H1 (cell line): ENCODE measurements around the gene RAB40C. TPM values are rescaled to one million over a fixed set of nuclear protein-coding genes. Genes with fewer than 3 reads are reported as not detected.

Experiments
- CTBP2 ChIP-seq: IDR thresholded peaks from 2 replicates; pipeline ENCODE4 v1.7.0; 2011; ENCODE audit warnings: borderline replicate concordance, mild to moderate bottlenecking, moderate library complexity, mixed read lengths, low read length; ENCODE audit not compliant: insufficient read depth, insufficient read length
- EP300 ChIP-seq, 2 experiments: IDR thresholded peaks; 1 replicate in 1 of 2; 2 replicates in 1 of 2; pipeline ENCODE4 v1.6.1; 2011 to 2012; ENCODE audit warnings: low read depth in 2 of 2, low read length in 2 of 2, mild to moderate bottlenecking in 2 of 2, borderline replicate concordance in 1 of 2, inconsistent platforms in 1 of 2, moderate library complexity in 1 of 2
- GABPA ChIP-seq: IDR thresholded peaks from 2 replicates; pipeline ENCODE4 v1.6.1; 2011; ENCODE audit warnings: mild to moderate bottlenecking, low read length, moderate library complexity, borderline replicate concordance; ENCODE audit not compliant: insufficient read depth
- RAD21 ChIP-seq, 2 experiments: IDR thresholded peaks in 1 of 2; conservative IDR thresholded peaks in 1 of 2; 2 replicates each; pipeline ENCODE4 v1.6.1; 2011; ENCODE audit warnings: low read depth in 2 of 2, low read length in 2 of 2, improper control_type of control experiment in 1 of 2, inconsistent platforms in 1 of 2, mild to moderate bottlenecking in 1 of 2, moderate library complexity in 1 of 2
- TCF12 ChIP-seq: IDR thresholded peaks from 2 replicates; pipeline ENCODE4 v1.6.1; 2011; ENCODE audit warnings: low read depth, mild to moderate bottlenecking, low read length
- YY1 ChIP-seq: IDR thresholded peaks from 2 replicates; pipeline ENCODE4 v1.6.1; 2011; ENCODE audit warnings: low read depth, mild to moderate bottlenecking, low read length
- polyA plus RNA-seq, 7 experiments: library from polyadenylated mRNA; depleted of rRNA in 3 of 7; stranded (reverse) in 5 of 7; unstranded in 2 of 7; fragments of >200 nt in 5 of 7; fragments of 200-250 nt in 2 of 7; gene quantifications; 1 replicate in 5 of 7; 2 replicates in 1 of 7; 4 replicates in 1 of 7; pipeline versions ENCODE4 v1.2.1 to v1.2.3, GENCODE V29; 2011 to 2013; ENCODE audit warnings: missing spikeins in 2 of 7, mixed read lengths in 2 of 7
- total RNA-seq: library from RNA; stranded (reverse); fragmentation: NEBNext Ultra II Directional; extraction: Animal tissue kit (Norgen Biotek cat#: 25700); gene quantifications from 2 replicates; pipeline ENCODE4 v1.2.1, GENCODE V29; 2021
- TF ChIP-seq, protein P1 (sequence below): IDR thresholded peaks from 2 replicates; pipeline ENCODE4 v1.6.1; 2012; ENCODE audit warnings: inconsistent platforms
- TF ChIP-seq, protein P2 (sequence below), 3 experiments: IDR thresholded peaks; 1 replicate in 2 of 3; 2 replicates in 1 of 3; pipeline versions ENCODE4 v1.5.1 to v1.6.1; 2011; ENCODE audit warnings: low read length in 3 of 3, mild to moderate bottlenecking in 3 of 3, inconsistent platforms in 2 of 3, low read depth in 1 of 3, moderate library complexity in 1 of 3; ENCODE audit not compliant: insufficient read depth in 1 of 3; ENCODE audit errors: control extremely low read depth in 1 of 3

The RAB40C gene
- total and polyA plus RNA-seq, 2 of the 8 experiments (the other 6 are each of a cell fraction or from before 2014, with no cell fraction given): 13.9 to 15.6 TPM

DNA sequence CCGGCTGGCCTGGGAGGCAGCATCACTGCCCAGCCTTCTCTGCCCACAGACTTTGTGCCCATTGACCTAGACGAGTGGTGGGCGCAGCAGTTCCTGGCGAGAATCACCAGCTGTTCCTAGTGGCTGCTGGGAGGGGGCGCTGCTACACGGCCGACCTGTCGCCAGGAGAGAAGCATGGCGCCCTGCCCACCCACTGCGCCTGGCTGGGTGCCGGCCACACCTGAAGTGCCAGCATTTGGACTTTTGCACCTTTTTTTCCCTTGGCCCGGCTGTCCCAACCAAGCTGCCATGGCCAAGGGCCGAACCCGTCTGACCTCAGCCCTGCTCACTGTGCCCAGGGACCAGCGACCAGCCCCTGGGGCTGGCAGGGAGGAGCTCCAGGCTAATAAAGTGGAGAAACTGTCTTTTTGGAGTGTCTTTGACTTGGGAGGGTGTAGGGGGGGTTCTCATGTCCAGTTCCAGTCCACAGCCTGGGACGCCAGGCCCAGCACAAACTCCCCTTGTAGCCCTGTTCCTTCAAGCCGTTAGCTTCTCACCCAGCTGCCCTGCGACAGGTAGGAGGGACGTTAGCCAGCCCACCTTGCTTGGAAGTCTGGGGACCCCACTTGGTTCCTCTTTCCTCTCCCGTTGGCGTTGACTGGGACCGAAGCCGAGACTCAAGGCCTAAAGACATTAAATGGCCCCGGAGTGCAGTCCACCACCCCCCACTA lies 58.4 kb downstream of the RAB40C start (continued):
- TF ChIP-seq, protein P1, sequence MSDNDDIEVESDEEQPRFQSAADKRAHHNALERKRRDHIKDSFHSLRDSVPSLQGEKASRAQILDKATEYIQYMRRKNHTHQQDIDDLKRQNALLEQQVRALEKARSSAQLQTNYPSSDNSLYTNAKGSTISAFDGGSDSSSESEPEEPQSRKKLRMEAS: peak; percentile 66
- TF ChIP-seq TCF12 (no peak), GABPA (0 out of 2 replicates have a peak, but pooled peaks have one; percentile 74), EP300 (IDR thresholded peaks at IDR 0.05; ENCODE audit: borderline replicate concordance in 1 of 2, low read depth in 2 of 2, low read length in 2 of 2) (no peak), YY1 (peak; percentile 84), RAD21 (IDR thresholded peaks at IDR 0.05 in 1 of 2, conservative IDR thresholded peaks at IDR 0.05 in 1 of 2; ENCODE audit: low read depth in 2 of 2, low read length in 2 of 2) (peak; percentile 37 to 52), CTBP2 (no peak)
- TF ChIP-seq, protein P2, sequence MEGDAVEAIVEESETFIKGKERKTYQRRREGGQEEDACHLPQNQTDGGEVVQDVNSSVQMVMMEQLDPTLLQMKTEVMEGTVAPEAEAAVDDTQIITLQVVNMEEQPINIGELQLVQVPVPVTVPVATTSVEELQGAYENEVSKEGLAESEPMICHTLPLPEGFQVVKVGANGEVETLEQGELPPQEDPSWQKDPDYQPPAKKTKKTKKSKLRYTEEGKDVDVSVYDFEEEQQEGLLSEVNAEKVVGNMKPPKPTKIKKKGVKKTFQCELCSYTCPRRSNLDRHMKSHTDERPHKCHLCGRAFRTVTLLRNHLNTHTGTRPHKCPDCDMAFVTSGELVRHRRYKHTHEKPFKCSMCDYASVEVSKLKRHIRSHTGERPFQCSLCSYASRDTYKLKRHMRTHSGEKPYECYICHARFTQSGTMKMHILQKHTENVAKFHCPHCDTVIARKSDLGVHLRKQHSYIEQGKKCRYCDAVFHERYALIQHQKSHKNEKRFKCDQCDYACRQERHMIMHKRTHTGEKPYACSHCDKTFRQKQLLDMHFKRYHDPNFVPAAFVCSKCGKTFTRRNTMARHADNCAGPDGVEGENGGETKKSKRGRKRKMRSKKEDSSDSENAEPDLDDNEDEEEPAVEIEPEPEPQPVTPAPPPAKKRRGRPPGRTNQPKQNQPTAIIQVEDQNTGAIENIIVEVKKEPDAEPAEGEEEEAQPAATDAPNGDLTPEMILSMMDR (IDR thresholded peaks at IDR 0.05; ENCODE audit: control extremely low read depth in 1 of 3, insufficient read depth in 1 of 3, low read depth in 1 of 3, low read length in 3 of 3): peak in 2 of 3 experiments; percentile 68 to 80; a peak in 3 of 4 replicates
- TF ChIP-seq, all 59 proteins: peak for 6
